AG04450 (cell line): ENCODE measurements around the gene ZNF397. TPM values are rescaled to one million over a fixed set of nuclear protein-coding genes. Genes with fewer than 3 reads are reported as not detected.

Experiments used
- CTCF ChIA-PET: fragments of 300-600, 350-600 bp; formaldehyde crosslinking; extraction: SDS; loops from one replicate; lab custom pipeline; 2022; ENCODE audit warnings: antibody characterized with exemption, inconsistent platforms; lab: Charles Lee
- POLR2A ChIA-PET: fragments of 350-600 bp; formaldehyde crosslinking; extraction: SDS; loops from one replicate; lab custom pipeline; 2021; ENCODE audit warnings: antibody characterized with exemption, inconsistent platforms; lab: Yijun Ruan, JAX
- DNase-seq: peaks from one replicate; pipeline ENCODE4 v3.0.0-alpha.2; 2011; ENCODE audit warnings: low read depth, low spot score
- H3K27ac ChIP-seq: one replicate; pipeline ENCODE4 v1.5.1; 2012; ENCODE audit warnings: low read depth, low read length, control low read depth
- H3K27me3 ChIP-seq: one replicate; pipeline ENCODE4 v1.6.0; 2012; ENCODE audit warnings: low read length; ENCODE audit not compliant: control insufficient read depth, insufficient read depth
- H3K4me3 ChIP-seq: 2 replicates; pipeline ENCODE4 v1.5.1; 2011; ENCODE audit warnings: mild to moderate bottlenecking, low read depth, low read length, control low read depth
- H3K9me3 ChIP-seq: 2 replicates; pipeline ENCODE4 v1.5.1; 2012; ENCODE audit warnings: low read length; ENCODE audit not compliant: control insufficient read depth, insufficient read depth
- CTCF ChIP-seq: IDR thresholded peaks from 2 replicates; pipeline ENCODE4 v1.5.1; 2011; ENCODE audit warnings: low read depth, low read length, control low read depth, inconsistent platforms
- polyA plus RNA-seq: library from polyadenylated mRNA; depleted of rRNA; stranded (reverse); fragments of >200 nt; gene quantifications from 2 replicates; pipeline ENCODE4 v1.2.3, GENCODE V29; 2011

ZNF397 gene
- polyA plus RNA-seq, 1 experiment = 11.0 TPM

- no peak overlapping the region for H3K27ac ChIP-seq
- peak overlapping the region; percentile 35; the same call in 1 of the 2 replicates for H3K4me3 ChIP-seq
- DNase-seq = no peak
- no peaks in the 10 kb centered on the region for H3K27me3 ChIP-seq
- CTCF ChIA-PET = no interaction called here
- POLR2A ChIA-PET = interaction anchor here (1.4 to 1.7 kb wide), 2 partner anchors 22 to 27 kb away, joined by 3 to 6 read pairs; partner anchors contain the start of genes ZNF397 and ZSCAN30
- TF ChIP-seq CTCF = no peak
- peaks cover 29% of the 10 kb centered on the region for H3K9me3 ChIP-seq
Measured at GRCh38 chr18:35267809-35268208, 27.0 kb downstream of the ZNF397 start.

DNA sequence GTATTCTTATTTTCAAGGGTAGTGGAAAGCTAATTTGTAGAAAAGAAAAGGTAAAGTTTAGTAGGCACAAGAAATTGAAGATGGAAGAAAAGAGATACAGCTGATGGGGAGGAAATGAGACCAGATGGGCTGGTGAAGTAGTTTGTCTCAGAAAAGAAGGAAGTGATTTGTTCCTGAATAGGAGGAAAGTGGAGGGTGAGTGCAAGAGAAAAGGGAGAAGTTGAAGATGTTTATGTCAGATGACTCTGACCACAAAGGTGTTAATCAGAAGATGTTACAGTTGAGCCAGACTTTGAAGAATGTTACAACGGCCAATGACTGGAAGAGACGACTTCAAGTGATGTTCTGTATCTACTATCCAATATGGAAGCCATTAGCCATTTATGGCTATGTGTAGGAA is 28.0 kb downstream of the ZNF397 start:
- Histone ChIP-seq H3K27ac (no peak overlapping the region), H3K4me3 (no peak overlapping the region), H3K9me3 (peaks cover 30% of the 10 kb centered on the region), H3K27me3 (no peaks in the 10 kb centered on the region)
- CTCF ChIA-PET = interaction anchor here (0.7 kb wide), 1 partner anchor 118 kb away, joined by 3 read pairs; no protein-coding TSS in a partner anchor
- no peak for TF ChIP-seq CTCF
- POLR2A ChIA-PET = no interaction called here
- DNase-seq = no peak

DNA sequence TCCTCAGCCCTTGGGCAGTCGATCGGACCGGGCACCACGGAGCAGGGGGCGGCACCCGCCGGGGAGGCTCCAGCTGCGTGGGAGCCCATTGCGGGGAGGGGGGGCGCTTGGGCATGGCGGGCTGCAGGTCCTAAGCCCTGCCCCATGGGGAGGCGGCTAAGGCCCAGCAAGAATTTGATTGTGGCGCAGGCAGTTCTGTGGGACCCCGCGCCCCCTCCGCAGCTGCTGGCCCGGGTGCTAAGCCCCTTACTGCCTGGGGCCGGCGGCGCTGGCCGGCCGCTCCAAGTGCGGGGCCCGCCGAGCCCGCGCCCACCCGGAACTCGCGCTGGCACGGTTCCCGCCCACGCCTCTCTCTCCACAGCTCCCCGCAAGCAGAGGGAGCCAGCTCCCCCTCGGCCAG is 30.8 kb downstream of the ZNF397 start:
- no peaks in the 10 kb centered on the region for H3K27me3 ChIP-seq
- no peak overlapping the region for H3K4me3 ChIP-seq
- ChIA-PET POLR2A (no interaction called here), CTCF (no interaction called here)
- no peak for DNase-seq
- peaks cover 38% of the 10 kb centered on the region for H3K9me3 ChIP-seq
- H3K27ac ChIP-seq = no peak overlapping the region
- no peak for TF ChIP-seq CTCF

DNA sequence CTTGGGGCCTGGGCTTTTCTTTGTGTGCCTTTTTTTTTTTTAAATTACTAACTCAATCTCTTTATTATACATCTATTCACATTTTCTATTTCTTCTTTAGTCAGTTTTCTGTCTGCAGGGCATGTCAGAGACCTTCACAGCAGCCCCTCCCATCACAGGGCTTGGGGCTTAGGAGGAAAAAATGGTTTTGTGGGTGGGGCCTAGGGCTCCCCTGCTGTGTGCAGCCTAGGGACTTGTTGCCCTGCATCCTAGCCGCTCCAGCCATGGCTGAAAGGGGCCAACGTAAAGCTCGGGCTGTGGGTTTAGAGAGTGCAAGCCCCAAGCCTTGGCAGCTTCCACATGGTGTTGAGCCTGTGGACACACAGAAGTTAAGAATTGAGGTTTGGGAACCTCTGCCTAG is 35.4 kb downstream of the ZNF397 start:
- no peaks in the 10 kb centered on the region for H3K27me3 ChIP-seq
- peaks cover 28% of the 10 kb centered on the region for H3K9me3 ChIP-seq
- POLR2A ChIA-PET = no interaction called here
- CTCF ChIA-PET = no interaction called here
- DNase-seq = no peak
- H3K27ac ChIP-seq = no peak overlapping the region
- no peak for TF ChIP-seq CTCF
- no peak overlapping the region for H3K4me3 ChIP-seq

DNA sequence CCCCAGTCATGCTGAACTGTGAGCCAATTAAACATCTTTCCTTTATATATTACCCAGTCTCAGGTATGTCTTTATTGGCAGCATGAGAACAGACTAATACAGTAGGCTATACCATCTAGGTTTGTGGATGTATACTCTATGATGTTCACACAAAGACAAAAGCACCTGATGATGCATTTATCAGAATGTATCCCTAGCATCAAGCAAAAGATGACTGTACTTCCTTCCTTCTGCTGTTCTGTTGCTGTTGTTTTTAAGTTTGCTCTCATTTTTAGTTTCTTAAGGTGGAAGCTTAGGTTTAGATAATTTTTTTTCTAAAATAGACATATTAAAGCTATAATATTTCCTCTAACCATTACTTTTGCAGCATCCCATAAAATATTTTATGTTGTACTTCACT is 36.8 kb downstream of the ZNF397 start:
- CTCF ChIA-PET = no interaction called here
- no peak for DNase-seq
- no peak overlapping the region for H3K27ac ChIP-seq
- H3K9me3 ChIP-seq = peaks cover 17% of the 10 kb centered on the region
- no peak overlapping the region for H3K4me3 ChIP-seq
- no peak for TF ChIP-seq CTCF
- no peaks in the 10 kb centered on the region for H3K27me3 ChIP-seq
- POLR2A ChIA-PET = no interaction called here
